Naive thymus-derived CD4-positive, alpha-beta T cell (primary cell): ENCODE results near the gene PDE6B. TPM values are rescaled to one million over a fixed set of nuclear protein-coding genes. Genes with fewer than 3 reads are reported as not detected.

ENCODE experiments used
- ATAC-seq: fragments of 150-1000 bp; cut with Tn5 transposase; 2 replicates; pipeline ENCODE4 v1.10.0; 2021; ENCODE audit warnings: mild to moderate bottlenecking, moderate library complexity
- CTCF ChIA-PET: fragments of 350-600 bp; sonication (Branson Sonifier 250); formaldehyde crosslinking; loops from one replicate; lab custom pipeline; 2021; ENCODE audit warnings: antibody characterized with exemption; lab: Charles Lee
- POLR2A ChIA-PET: fragments of 350-600 bp; sonication (Branson Sonifier 250); formaldehyde crosslinking; loops from one replicate; lab custom pipeline; 2021; ENCODE audit warnings: antibody characterized with exemption, inconsistent platforms; lab: Charles Lee
- DNase-seq, 9 donors: peaks; one replicate each; pipeline versions ENCODE4 v3.0.0 to v3.0.0-alpha.2; 2020 to 2022; ENCODE audit warnings: mixed read lengths in 1 of 9
- H3K27ac ChIP-seq: one replicate; pipeline ENCODE4 v1.7.0; 2013; ENCODE audit warnings: mild to moderate bottlenecking, low read depth, low read length, moderate library complexity
- H3K27me3 ChIP-seq, 2 donors: one replicate each; pipeline ENCODE4 v1.7.0; 2013; ENCODE audit warnings: low read length in 2 of 2, mild to moderate bottlenecking in 2 of 2, moderate library complexity in 2 of 2; ENCODE audit not compliant: control insufficient read depth in 2 of 2, insufficient read depth in 2 of 2
- H3K36me3 ChIP-seq, 3 experiments: 1 replicate in 2 of 3; 2 replicates in 1 of 3; pipeline ENCODE4 v1.7.0; 2013; ENCODE audit warnings: low read length in 3 of 3, mild to moderate bottlenecking in 3 of 3, moderate library complexity in 1 of 3; ENCODE audit not compliant: insufficient read depth in 3 of 3, control insufficient read depth in 2 of 3
- H3K4me1 ChIP-seq, 2 donors: one replicate each; pipeline ENCODE4 v1.7.0; 2013; ENCODE audit warnings: low read length in 2 of 2, mild to moderate bottlenecking in 2 of 2, moderate library complexity in 1 of 2; ENCODE audit not compliant: control insufficient read depth in 2 of 2, insufficient read depth in 2 of 2
- H3K4me3 ChIP-seq: 2 replicates; pipeline ENCODE4 v1.7.0; 2013; ENCODE audit warnings: mild to moderate bottlenecking, low read length
- H3K9me3 ChIP-seq, 3 experiments: 1 replicate in 2 of 3; 2 replicates in 1 of 3; pipeline ENCODE4 v1.7.0; 2013; ENCODE audit warnings: low read length in 3 of 3; ENCODE audit not compliant: control insufficient read depth in 2 of 3
- H3K27ac Mint-ChIP-seq, 9 donors: one replicate each; pipeline ENCODE4 v1.8.0; 2020 to 2022; ENCODE audit warnings: mixed read lengths in 9 of 9, mild to moderate bottlenecking in 8 of 9, moderate library complexity in 5 of 9, inconsistent platforms in 2 of 9
- H3K27me3 Mint-ChIP-seq, 5 donors: one replicate each; pipeline ENCODE4 v1.8.0; 2021 to 2022; ENCODE audit warnings: mixed read lengths in 5 of 5, mild to moderate bottlenecking in 1 of 5
- H3K36me3 Mint-ChIP-seq, 5 donors: one replicate each; pipeline ENCODE4 v1.8.0; 2020 to 2022; ENCODE audit warnings: mixed read lengths in 5 of 5, mild to moderate bottlenecking in 3 of 5, inconsistent platforms in 1 of 5
- H3K4me1 Mint-ChIP-seq, 7 donors: one replicate each; pipeline ENCODE4 v1.8.0; 2020 to 2022; ENCODE audit warnings: mixed read lengths in 7 of 7, mild to moderate bottlenecking in 3 of 7, inconsistent platforms in 1 of 7
- H3K4me3 Mint-ChIP-seq, 10 donors: one replicate each; pipeline ENCODE4 v1.8.0; 2020 to 2022; ENCODE audit warnings: mild to moderate bottlenecking in 10 of 10, mixed read lengths in 10 of 10, moderate library complexity in 6 of 10, inconsistent platforms in 2 of 10
- H3K9me3 Mint-ChIP-seq, 11 donors: one replicate each; pipeline ENCODE4 v1.8.0; 2020 to 2022; ENCODE audit warnings: mixed read lengths in 11 of 11, mild to moderate bottlenecking in 4 of 11, inconsistent platforms in 1 of 11, moderate library complexity in 1 of 11
- intact Hi-C, 2 donors: fragments of 100-400 bp; cut with micrococcal nuclease; formaldehyde crosslinking; loops; one replicate each; pipeline ENCODE4 v1.15.1; 2023
- polyA plus RNA-seq, 2 donors: library from polyadenylated mRNA; unstranded; fragments of 300-500 nt; fragmentation: Illumina TruSeq; gene quantifications; one replicate each; pipeline ENCODE4 v1.2.3, GENCODE V29; 2021
- total RNA-seq, 6 experiments: library from RNA in 5 of 6; stranded (reverse) in 5 of 6; gene quantifications; 1 replicate in 5 of 6; 2 replicates in 1 of 6; pipeline ENCODE4 v1.2.3 and lab custom pipeline; 2021 to 2026

The PDE6B gene
- total and polyA plus RNA-seq, 7 experiments from 2014 or later: 13.7 to 28.3 (median 19.8) TPM

DNA sequence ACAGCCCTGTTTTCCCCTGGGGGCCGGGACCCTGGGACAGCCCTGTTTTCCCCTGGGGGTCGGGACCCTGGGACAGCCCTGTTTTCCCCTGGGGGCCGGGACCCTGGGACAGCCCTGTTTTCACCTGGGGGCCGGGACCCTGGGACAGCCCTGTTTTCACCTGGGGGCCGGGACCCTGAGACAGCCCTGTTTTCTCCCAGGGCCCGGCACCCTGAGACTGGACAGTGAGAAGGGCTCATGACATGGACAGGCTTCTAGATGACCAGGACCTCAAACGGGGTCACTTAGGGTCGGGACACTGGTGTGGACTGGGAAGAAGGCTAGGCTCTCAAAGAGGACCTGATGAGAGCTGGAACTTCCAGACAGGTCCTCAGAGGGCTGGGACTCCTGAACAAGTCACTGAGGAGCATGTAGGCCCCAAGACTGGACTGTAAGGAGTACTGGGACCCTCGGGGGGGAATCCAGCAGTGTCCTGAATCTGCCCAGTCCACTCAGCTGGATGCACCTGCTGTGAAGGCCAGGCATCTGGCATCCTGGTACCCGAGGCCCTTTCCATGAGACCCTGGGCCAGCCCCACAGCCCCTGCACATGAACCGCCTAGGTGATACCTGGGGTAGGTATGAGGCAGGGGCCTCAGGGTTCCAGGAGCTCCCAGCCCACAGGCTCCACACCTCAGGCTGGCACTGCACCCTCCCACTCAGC is 82.7 kb downstream of the PDE6B start:
- intact Hi-C loops: loop anchor here in 1 of 2 donors (5.0 kb wide), 1 partner anchor 1829 kb away; the partner anchor contains the start of gene FAM193A
- H3K36me3 ChIP-seq: no peaks in the 10 kb centered on the region

DNA sequence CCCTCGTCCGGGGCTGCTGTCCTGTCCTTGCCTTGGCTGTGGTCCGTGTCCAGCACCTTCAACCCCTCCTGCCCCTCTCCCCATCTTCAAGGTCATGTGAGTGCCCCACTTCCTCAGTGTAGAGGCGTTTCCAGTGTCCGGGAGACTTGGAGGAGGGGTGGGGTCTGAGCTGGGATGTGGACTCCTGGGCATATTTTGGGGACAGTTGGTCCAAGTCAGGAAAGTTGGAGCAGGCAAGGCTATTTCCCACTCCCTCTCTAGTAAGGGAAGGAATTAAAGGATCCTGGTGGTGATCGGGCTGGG is 83.2 kb downstream of the PDE6B start:
- no peak for ATAC-seq
- peaks cover 9 to 11% of the 10 kb centered on the region in 2 donors for H3K4me1 ChIP-seq
- Mint-ChIP-seq H3K9me3 (no peaks in the 10 kb centered on the region), H3K36me3 (peaks cover 0 to 8% (median 0%) of the 10 kb centered on the region in 5 donors), H3K4me1 (peaks cover 20 to 35% (median 28%) of the 10 kb centered on the region in 7 donors), H3K27me3 (no peaks in the 10 kb centered on the region), H3K27ac (peak overlapping the region in 2 of 9 donors; percentile 32 to 72), H3K4me3 (peak overlapping the region in 4 of 10 donors; percentile 30 to 65 (median 40))
- DNase-seq: no peak
- H3K4me3 ChIP-seq: no peak overlapping the region
- intact Hi-C loops: loop anchor here in 1 of 2 donors (5.0 kb wide), 1 partner anchor 1829 kb away; the partner anchor contains the start of gene FAM193A
- H3K36me3 ChIP-seq: no peaks in the 10 kb centered on the region
- no peaks in the 10 kb centered on the region for H3K27me3 ChIP-seq
- no peak overlapping the region for H3K27ac ChIP-seq
- H3K9me3 ChIP-seq: no peaks in the 10 kb centered on the region
- ChIA-PET POLR2A (no interaction called here), CTCF (no interaction called here)

More for the DNA sequence above, 82.7 kb downstream of the PDE6B start:
- CTCF ChIA-PET: no interaction called here
- Mint-ChIP-seq H3K4me3 (peak overlapping the region in 5 of 10 donors; percentile 32 to 64 (median 42)), H3K4me1 (peaks cover 20 to 33% (median 28%) of the 10 kb centered on the region in 7 donors), H3K9me3 (no peaks in the 10 kb centered on the region), H3K27ac (peak overlapping the region in 2 of 9 donors; percentile 55 to 76), H3K36me3 (peaks cover 0 to 8% (median 0%) of the 10 kb centered on the region in 5 donors), H3K27me3 (no peaks in the 10 kb centered on the region)
- Histone ChIP-seq H3K4me3 (no peak overlapping the region), H3K4me1 (peaks cover 9 to 11% of the 10 kb centered on the region in 2 donors), H3K27ac (no peak overlapping the region), H3K27me3 (no peaks in the 10 kb centered on the region), H3K9me3 (no peaks in the 10 kb centered on the region)
- DNase-seq (no peak), ATAC-seq (no peak)
- POLR2A ChIA-PET: interaction anchor here (0.7 kb wide), 1 partner anchor 497 kb away, joined by 4 read pairs; no protein-coding TSS in a partner anchor

DNA sequence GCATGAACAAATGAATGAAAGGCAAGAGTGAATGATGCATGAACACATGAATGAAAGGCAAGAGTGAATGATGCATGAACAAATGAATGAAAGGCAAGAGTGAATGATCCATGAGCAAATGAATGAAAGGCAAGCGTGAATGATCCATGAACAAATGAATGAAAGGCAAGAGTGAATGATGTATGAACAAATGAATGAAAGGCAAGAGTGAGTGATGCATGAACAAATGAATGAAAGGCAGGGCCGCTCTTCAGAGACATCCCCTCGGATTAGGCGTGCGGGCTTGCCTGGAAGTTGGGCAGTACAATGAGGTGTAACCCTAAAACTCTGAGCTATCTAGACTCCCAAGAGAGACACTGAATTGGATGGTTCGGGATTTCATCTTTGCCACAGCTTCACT is 84.0 kb downstream of the PDE6B start:
- Mint-ChIP-seq H3K4me3 (peak overlapping the region in 3 of 10 donors; percentile 23 to 35 (median 29)), H3K27ac (peak overlapping the region in 5 of 9 donors; percentile 23 to 78 (median 52))

DNA sequence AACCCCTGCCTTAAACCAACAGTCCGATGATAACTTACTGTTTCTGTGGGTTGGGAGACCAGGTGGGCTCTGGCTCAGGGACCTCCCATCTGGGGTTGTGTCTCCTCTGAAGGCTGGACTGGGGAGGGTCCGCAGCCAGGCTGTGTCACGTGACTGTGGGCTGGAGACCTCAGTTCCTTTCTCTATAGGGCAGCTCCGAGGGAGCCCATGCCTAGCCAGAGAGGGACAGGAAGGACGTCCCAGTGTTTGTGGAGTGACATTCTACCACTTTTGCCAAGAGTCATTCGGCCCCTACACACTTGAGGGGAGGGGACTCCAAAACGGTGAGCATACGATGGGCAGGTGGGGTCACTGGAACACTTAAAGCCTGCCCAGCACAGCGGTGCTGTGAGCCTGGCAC is 84.7 kb downstream of the PDE6B start:
- intact Hi-C loops: no loop called here
- Mint-ChIP-seq H3K27ac (peak overlapping the region in 4 of 9 donors; percentile 23 to 52 (median 48)), H3K4me1 (peaks cover 23 to 42% (median 34%) of the 10 kb centered on the region in 7 donors), H3K4me3 (peak overlapping the region in 4 of 10 donors; percentile 6 to 56 (median 11)), H3K27me3 (no peaks in the 10 kb centered on the region), H3K9me3 (no peaks in the 10 kb centered on the region), H3K36me3 (peaks cover 0 to 8% (median 0%) of the 10 kb centered on the region in 5 donors)
- Histone ChIP-seq H3K27me3 (no peaks in the 10 kb centered on the region), H3K9me3 (no peaks in the 10 kb centered on the region), H3K4me3 (no peak overlapping the region), H3K36me3 (no peaks in the 10 kb centered on the region), H3K4me1 (peaks cover 6 to 9% of the 10 kb centered on the region in 2 donors), H3K27ac (no peak overlapping the region)
- POLR2A ChIA-PET: interaction anchor here (1.2 kb wide), 1 partner anchor 72 kb away, joined by 3 read pairs; no protein-coding TSS in a partner anchor
- no peak for DNase-seq
- CTCF ChIA-PET: no interaction called here
- ATAC-seq: no peak

More for the DNA sequence above, 84.0 kb downstream of the PDE6B start:
- Histone ChIP-seq H3K9me3 (no peaks in the 10 kb centered on the region), H3K27ac (no peak overlapping the region), H3K4me3 (no peak overlapping the region), H3K27me3 (no peaks in the 10 kb centered on the region), H3K4me1 (peaks cover 9 to 11% of the 10 kb centered on the region in 2 donors), H3K36me3 (no peaks in the 10 kb centered on the region)
- ChIA-PET POLR2A (interaction anchor here (1.2 kb wide), 1 partner anchor 72 kb away, joined by 3 read pairs; no protein-coding TSS in a partner anchor), CTCF (no interaction called here)
- no peak for ATAC-seq
- H3K4me1 Mint-ChIP-seq: peaks cover 20 to 36% (median 30%) of the 10 kb centered on the region in 7 donors
- no peaks in the 10 kb centered on the region for H3K9me3 Mint-ChIP-seq
- peaks cover 0 to 8% (median 0%) of the 10 kb centered on the region in 5 donors for H3K36me3 Mint-ChIP-seq
- H3K27me3 Mint-ChIP-seq: no peaks in the 10 kb centered on the region
- intact Hi-C loops: loop anchor here in 1 of 2 donors (5.0 kb wide), 1 partner anchor 1828 kb away; the partner anchor contains the start of gene FAM193A
- no peak for DNase-seq

DNA sequence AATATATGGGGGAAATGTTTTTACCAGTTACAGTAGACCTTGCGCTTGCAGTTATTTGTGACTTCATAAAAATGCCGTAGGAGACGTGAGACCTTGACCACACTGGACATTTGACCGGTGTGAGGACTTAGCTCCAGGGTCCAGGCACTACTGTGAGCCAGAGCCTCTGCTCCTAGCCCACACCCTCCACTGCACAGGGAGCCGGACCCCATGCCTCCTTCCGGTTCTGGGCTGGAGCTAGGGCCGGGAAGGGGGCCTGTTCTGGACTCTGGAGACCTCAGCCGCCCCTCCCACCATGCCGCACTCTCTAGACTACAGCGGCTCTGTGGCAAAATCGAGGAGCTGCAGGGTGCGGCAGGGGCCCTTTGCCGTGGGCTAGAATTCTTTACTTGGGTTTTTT is 85.5 kb downstream of the PDE6B start:
- Mint-ChIP-seq H3K27me3 (no peaks in the 10 kb centered on the region), H3K36me3 (peaks cover 0 to 10% (median 0%) of the 10 kb centered on the region in 5 donors), H3K9me3 (no peaks in the 10 kb centered on the region), H3K4me1 (peaks cover 21 to 46% (median 34%) of the 10 kb centered on the region in 7 donors), H3K27ac (no peak overlapping the region), H3K4me3 (no peak overlapping the region)
- no peak overlapping the region for H3K27ac ChIP-seq
- ATAC-seq (no peak), DNase-seq (no peak)
- POLR2A ChIA-PET: interaction anchor here (0.6 to 0.8 kb wide), 2 partner anchors 18 to 36 kb away, joined by 3 to 4 read pairs; no protein-coding TSS in a partner anchor
- no peaks in the 10 kb centered on the region for H3K27me3 ChIP-seq
- H3K36me3 ChIP-seq: no peaks in the 10 kb centered on the region
- intact Hi-C loops: no loop called here
- no peaks in the 10 kb centered on the region for H3K9me3 ChIP-seq
- CTCF ChIA-PET: no interaction called here
- peaks cover 4 to 6% of the 10 kb centered on the region in 2 donors for H3K4me1 ChIP-seq
- no peak overlapping the region for H3K4me3 ChIP-seq

DNA sequence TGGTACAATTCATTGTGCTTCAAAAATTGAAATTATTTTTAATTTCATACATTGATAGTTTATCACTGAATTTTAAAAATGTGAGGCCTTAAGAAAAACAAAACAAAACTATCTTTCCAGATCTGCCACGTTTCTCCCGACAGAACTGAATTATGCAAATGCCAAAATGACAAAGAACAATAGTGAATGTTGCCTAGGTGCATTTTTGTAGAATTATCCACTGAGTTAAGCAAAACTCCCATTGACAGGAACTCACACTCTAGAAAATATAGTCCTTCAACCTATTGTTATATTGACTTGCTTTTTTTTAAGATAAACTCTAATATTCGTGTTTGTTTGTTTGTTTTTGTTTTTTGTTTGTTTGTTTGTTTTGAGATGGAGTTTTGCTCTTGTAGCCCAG is 86.7 kb downstream of the PDE6B start:
- Mint-ChIP-seq H3K36me3 (peaks cover 0 to 10% (median 0%) of the 10 kb centered on the region in 5 donors), H3K4me3 (no peak overlapping the region), H3K27me3 (no peaks in the 10 kb centered on the region), H3K9me3 (no peaks in the 10 kb centered on the region), H3K4me1 (peaks cover 21 to 52% (median 31%) of the 10 kb centered on the region in 7 donors), H3K27ac (no peak overlapping the region)
- no peaks in the 10 kb centered on the region for H3K27me3 ChIP-seq
- peaks cover 2 to 6% of the 10 kb centered on the region in 2 donors for H3K4me1 ChIP-seq
- no peaks in the 10 kb centered on the region for H3K36me3 ChIP-seq
- no peak for DNase-seq
- ChIA-PET CTCF (no interaction called here), POLR2A (no interaction called here)
- no peak overlapping the region for H3K27ac ChIP-seq
- ATAC-seq: no peak
- no peaks in the 10 kb centered on the region for H3K9me3 ChIP-seq
- intact Hi-C loops: no loop called here
- no peak overlapping the region for H3K4me3 ChIP-seq
